ENCODE results near the gene WFDC12.

DNA sequence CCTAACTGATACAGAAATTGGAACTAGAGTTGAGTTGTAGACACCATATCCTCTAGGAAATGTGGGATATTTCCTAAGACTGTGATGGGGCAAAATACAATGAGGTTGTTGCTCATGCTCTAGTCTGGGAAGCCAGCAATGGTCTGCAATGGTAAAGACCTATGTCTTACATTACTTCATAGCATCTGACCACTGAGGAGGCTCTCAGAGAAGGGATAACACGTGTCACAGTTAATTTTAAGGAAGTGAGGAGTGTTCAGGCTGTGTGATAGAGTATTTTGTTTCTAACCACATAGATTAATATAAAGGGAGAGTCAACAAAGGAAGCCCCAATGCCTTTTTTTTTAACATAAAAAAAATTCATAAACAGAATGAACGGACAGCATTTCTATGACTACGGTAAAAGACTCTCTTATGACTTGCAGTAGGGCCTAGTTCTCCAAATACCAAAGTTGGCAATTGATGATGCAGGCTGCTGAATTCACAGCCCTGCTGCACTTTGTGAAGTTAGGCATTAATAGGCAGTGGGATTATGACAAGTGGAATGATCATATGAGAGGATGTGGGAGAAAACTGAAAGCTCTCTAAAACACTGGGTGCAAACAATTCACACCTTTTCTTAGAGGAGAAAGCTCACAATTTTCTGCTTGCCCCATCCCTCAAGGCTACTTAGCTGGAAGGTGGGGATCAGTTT, 37.0 kb downstream of the WFDC12 start:
- no peak for TF ChIP-seq CTCF (IDR thresholded peaks at IDR 0.05; ENCODE audit: low read depth, low read length, poor library complexity, severe bottlenecking)
- no peak for TF ChIP-seq EZH2phosphoT487 (IDR thresholded peaks at IDR 0.05; ENCODE audit: borderline replicate concordance, low read length)

All from DOHH2 (cell line).